ENCODE data around the gene BSND.
"Not testable (repeated sequence)": the region's sequence is repeated elsewhere in the genome, so short reads cannot be mapped to it uniquely, and the experiment has no call there.

BSND gene

DNA sequence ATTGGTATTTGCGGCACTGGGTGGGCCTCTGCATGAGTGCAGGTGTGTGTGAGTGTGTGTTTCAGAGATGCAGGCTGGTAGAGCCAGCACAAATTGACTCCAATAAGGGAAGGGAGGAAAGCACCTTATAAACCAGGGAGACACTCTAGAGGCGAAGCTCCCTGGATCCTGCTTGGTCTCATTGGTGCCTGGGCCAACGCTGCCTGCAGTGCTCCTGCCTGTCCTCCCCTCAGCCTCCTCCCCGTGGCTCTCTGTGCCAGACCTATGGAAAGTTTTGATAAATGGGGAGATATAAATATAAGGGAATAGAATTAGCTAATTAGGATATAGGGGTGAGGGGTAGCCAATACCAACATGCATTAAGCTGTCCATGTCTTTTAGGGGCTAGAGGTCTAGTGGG is 2.6 kb downstream of the BSND start:
- Histone ChIP-seq H3K27me3 (ENCODE audit: low read depth) (peaks cover 2% of the 10 kb centered on the region; the same call in 1 of the 2 replicates), H3K4me3 (no peak overlapping the region), H3K36me3 (replicated peaks) (no peaks in the 10 kb centered on the region), H3K9me3 (no peaks in the 10 kb centered on the region), H3K4me1 (peaks cover under 1% of the 10 kb centered on the region; the same call in 1 of the 2 replicates)
- in situ Hi-C loops (cut with MboI; ENCODE audit: low sequenced_read_pairs), result no loop called here
- DNase-seq (ENCODE audit: low spot score in 2 of 2), result no peak

DNA sequence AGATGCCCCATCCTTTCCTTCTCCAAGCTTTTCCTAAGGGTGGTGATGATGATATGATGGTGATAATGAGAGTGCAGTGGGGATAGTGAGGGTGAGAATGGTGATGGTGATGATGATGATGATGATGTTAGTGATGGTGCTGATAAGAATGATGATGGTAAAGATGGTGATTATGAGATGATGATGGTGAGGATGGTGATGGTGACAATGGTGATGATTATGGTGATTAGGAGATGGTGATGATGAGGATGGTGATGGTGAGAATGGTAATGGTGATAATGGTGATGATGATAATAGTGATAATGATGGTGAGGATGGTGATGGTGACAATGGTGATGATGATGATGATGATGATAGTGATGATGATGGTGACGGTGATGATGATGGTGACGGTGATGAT is 4.0 kb downstream of the BSND start:
- Histone ChIP-seq H3K36me3 (replicated peaks) (no peaks in the 10 kb centered on the region), H3K9me3 (no peaks in the 10 kb centered on the region), H3K4me3 (no peak overlapping the region), H3K4me1 (no peaks in the 10 kb centered on the region), H3K27me3 (ENCODE audit: low read depth) (no peaks in the 10 kb centered on the region)
- no peak for DNase-seq (ENCODE audit: low spot score in 2 of 2)
- in situ Hi-C loops (cut with MboI; ENCODE audit: low sequenced_read_pairs), result no loop called here

DNA sequence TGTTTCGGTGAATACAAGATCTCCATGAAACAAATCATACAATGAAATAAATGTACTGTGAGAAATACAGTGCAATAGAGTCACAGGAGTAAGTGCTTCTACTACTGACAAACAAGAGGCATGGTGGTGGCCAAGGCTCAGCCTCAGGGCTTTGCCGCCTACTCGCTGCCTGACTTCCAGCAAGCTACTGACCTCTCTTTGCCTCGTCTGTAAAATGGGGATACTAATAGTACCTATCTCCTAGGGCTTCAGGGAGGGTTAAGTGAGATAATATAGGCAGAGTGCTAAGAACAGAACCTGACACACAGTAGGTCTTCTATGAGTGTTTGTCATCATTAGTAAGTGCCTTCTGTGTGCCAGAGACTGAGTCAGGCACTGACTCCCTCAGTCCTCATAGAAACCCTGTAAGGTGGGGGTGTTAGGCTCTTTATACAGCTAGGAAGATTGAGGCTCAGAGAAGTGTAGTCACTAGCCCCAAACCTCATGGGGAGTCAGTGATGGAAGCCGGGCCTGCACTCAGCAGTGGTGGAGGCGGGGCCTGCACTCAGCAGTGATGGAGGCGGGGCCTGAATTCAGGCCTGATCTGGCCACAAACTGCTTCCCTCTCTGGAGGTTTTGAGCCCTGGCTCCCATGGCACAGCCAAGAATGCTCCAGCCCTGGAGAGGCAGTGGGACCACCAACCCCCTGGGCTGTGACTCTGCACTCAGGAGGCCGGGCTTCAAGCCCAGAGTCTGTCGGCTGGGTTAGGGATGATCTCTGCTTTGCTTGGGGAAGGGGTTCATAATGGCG is 6.8 kb downstream of the BSND start:
- H3K4me3 ChIP-seq, result no peak overlapping the region
- peak in 1 of 2 experiments; percentile 28 for DNase-seq (ENCODE audit: low spot score in 2 of 2)
- no peaks in the 10 kb centered on the region for H3K27me3 ChIP-seq (ENCODE audit: low read depth)
- no peaks in the 10 kb centered on the region for H3K36me3 ChIP-seq (replicated peaks)
- H3K9me3 ChIP-seq, result no peaks in the 10 kb centered on the region
- H3K4me1 ChIP-seq, result no peaks in the 10 kb centered on the region
- in situ Hi-C loops (cut with MboI; ENCODE audit: low sequenced_read_pairs), result no loop called here

GRCh38 chr1:55006931-55007330 is 8.2 kb downstream of the BSND start:
- no peak for DNase-seq (ENCODE audit: low spot score in 2 of 2)
- H3K4me3 ChIP-seq, result no peak overlapping the region
- no peaks in the 10 kb centered on the region for H3K9me3 ChIP-seq
- no peaks in the 10 kb centered on the region for H3K27me3 ChIP-seq (ENCODE audit: low read depth)
- in situ Hi-C loops (cut with MboI; ENCODE audit: low sequenced_read_pairs), result no loop called here
- H3K4me1 ChIP-seq, result no peaks in the 10 kb centered on the region
- no peaks in the 10 kb centered on the region for H3K36me3 ChIP-seq (replicated peaks)

- Histone ChIP-seq H3K36me3 (replicated peaks) (no peaks in the 10 kb centered on the region), H3K4me1 (no peaks in the 10 kb centered on the region), H3K27me3 (ENCODE audit: low read depth) (no peaks in the 10 kb centered on the region), H3K9me3 (no peaks in the 10 kb centered on the region), H3K4me3 (no peak overlapping the region)
- no peak for DNase-seq (ENCODE audit: low spot score in 2 of 2)
- in situ Hi-C loops (cut with MboI; ENCODE audit: low sequenced_read_pairs), result no loop called here
Measured at GRCh38 chr1:55007625-55008024, 8.9 kb downstream of the BSND start.

- in situ Hi-C loops (cut with MboI; ENCODE audit: low sequenced_read_pairs), result no loop called here
- no peaks in the 10 kb centered on the region for H3K36me3 ChIP-seq (replicated peaks)
- no peak for DNase-seq (ENCODE audit: low spot score in 2 of 2)
- H3K4me3 ChIP-seq, result no peak overlapping the region
- H3K9me3 ChIP-seq, result no peaks in the 10 kb centered on the region
- H3K27me3 ChIP-seq (ENCODE audit: low read depth), result peaks cover 11% of the 10 kb centered on the region
- no peaks in the 10 kb centered on the region for H3K4me1 ChIP-seq
Measured at GRCh38 chr1:55010194-55010886, 11.6 kb downstream of the BSND start.

DNA sequence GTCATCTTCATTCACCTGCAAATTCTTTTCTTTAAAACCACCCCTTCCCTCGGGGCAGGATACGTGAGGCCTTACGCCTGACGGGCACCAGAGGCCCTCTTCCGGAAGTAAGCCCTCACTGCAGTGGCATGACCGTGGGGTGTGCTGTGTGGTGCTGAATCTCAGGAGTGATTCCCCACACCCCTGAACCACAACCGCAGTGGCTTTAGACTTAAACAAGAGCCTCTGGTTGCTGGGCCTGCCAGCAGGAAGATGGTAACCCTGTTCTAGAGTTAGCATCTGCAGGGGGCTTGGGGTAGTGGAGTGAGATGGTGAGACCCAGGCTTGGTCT is 12.1 kb downstream of the BSND start:
- Histone ChIP-seq H3K36me3 (replicated peaks) (no peaks in the 10 kb centered on the region), H3K4me1 (no peaks in the 10 kb centered on the region), H3K9me3 (no peaks in the 10 kb centered on the region), H3K27me3 (ENCODE audit: low read depth) (peaks cover 14% of the 10 kb centered on the region), H3K4me3 (no peak overlapping the region)
- DNase-seq (ENCODE audit: low spot score in 2 of 2), result no peak
- in situ Hi-C loops (cut with MboI; ENCODE audit: low sequenced_read_pairs), result no loop called here

DNA sequence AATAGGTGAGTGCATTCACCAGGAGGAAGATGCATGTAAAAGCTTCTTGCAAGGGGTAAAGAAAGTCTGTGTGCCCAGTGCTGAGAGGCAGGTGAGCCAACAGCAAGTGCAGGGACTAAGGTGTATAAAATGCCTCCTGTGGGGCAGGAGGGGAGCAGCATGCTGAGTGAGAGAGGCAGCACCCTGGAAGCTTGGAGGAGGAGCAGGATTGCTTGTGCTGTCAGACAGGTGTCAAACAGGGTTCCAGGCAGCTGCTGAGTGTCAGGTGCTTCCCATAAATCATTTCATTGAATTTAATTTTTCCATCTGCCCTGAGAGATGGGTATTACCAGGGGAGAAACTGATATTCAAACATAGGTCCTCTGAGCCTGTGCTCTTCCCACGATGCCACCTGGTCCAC is 13.9 kb downstream of the BSND start:
- in situ Hi-C loops (cut with MboI; ENCODE audit: low sequenced_read_pairs), result no loop called here
- Histone ChIP-seq H3K4me3 (no peak overlapping the region), H3K27me3 (ENCODE audit: low read depth) (peaks cover 24% of the 10 kb centered on the region), H3K9me3 (no peaks in the 10 kb centered on the region), H3K4me1 (no peaks in the 10 kb centered on the region), H3K36me3 (replicated peaks) (no peaks in the 10 kb centered on the region)
- DNase-seq (ENCODE audit: low spot score in 2 of 2), result no peak

DNA sequence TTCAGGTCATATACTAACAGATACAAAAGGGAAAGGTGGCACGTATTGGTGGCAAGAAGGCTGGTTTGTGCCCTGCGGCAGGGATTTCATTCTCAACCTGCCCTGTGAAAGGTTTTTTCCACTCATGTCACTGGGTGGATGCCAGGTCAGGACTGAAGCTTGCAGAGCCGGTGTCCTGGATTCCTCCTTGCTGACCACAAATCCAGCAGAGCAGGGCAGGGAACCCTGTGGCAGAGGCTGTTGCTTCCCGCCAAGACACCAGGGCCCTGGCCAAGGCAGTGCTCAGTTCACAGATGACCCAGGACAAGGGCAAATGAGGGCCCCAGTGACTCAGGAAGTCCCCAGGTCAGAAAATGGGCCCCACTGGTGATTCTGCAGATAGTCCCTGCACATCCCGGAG is 16.4 kb downstream of the BSND start:
- no peaks in the 10 kb centered on the region for H3K36me3 ChIP-seq (replicated peaks)
- no peaks in the 10 kb centered on the region for H3K9me3 ChIP-seq
- no peaks in the 10 kb centered on the region for H3K4me1 ChIP-seq
- no peak for DNase-seq (ENCODE audit: low spot score in 2 of 2)
- peaks cover 24% of the 10 kb centered on the region for H3K27me3 ChIP-seq (ENCODE audit: low read depth)
- in situ Hi-C loops (cut with MboI; ENCODE audit: low sequenced_read_pairs), result no loop called here
- H3K4me3 ChIP-seq, result no peak overlapping the region

- Histone ChIP-seq H3K4me3 (no peak overlapping the region), H3K27me3 (ENCODE audit: low read depth) (peaks cover 24% of the 10 kb centered on the region), H3K36me3 (replicated peaks) (no peaks in the 10 kb centered on the region), H3K4me1 (no peaks in the 10 kb centered on the region), H3K9me3 (no peaks in the 10 kb centered on the region)
- no peak for DNase-seq (ENCODE audit: low spot score in 2 of 2)
- in situ Hi-C loops (cut with MboI; ENCODE audit: low sequenced_read_pairs), result no loop called here
Measured at GRCh38 chr1:55015731-55016620, 17.2 kb downstream of the BSND start.

DNA sequence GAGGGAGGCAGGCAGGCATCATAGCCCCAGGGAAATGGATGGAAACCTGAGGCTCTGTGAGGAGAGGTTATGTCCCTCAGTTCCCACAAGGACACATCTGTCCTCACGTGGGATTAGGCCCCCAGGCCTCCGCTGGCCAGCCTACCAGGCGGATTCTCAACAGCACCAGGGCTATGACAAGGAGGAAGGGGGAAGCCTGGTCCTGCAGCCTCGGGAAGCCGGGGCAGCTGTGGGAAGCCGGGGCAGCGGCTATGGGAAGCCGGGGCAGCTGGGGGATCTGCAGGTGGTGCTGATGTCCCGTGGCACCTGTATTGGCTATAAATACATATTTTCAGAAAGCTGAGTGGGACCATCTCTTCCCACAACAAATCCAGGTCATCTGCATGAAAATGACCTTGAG is 19.7 kb downstream of the BSND start:
- H3K4me1 ChIP-seq, result no peaks in the 10 kb centered on the region
- in situ Hi-C loops (cut with MboI; ENCODE audit: low sequenced_read_pairs), result no loop called here
- DNase-seq (ENCODE audit: low spot score in 2 of 2), result no peak
- no peaks in the 10 kb centered on the region for H3K36me3 ChIP-seq (replicated peaks)
- no peaks in the 10 kb centered on the region for H3K9me3 ChIP-seq
- H3K27me3 ChIP-seq (ENCODE audit: low read depth), result peaks cover 24% of the 10 kb centered on the region
- H3K4me3 ChIP-seq, result no peak overlapping the region

- Histone ChIP-seq H3K9me3 (no peaks in the 10 kb centered on the region), H3K27me3 (ENCODE audit: low read depth) (0 out of 2 replicates have a peak, but pooled peaks cover 3% of the 10 kb centered on the region), H3K4me3 (no peak overlapping the region), H3K36me3 (replicated peaks) (no peaks in the 10 kb centered on the region), H3K4me1 (no peaks in the 10 kb centered on the region)
- in situ Hi-C loops (cut with MboI; ENCODE audit: low sequenced_read_pairs), result no loop called here
- DNase-seq (ENCODE audit: low spot score in 2 of 2), result peak; percentile 67 to 92
Measured at GRCh38 chr1:55021942-55022546, 23.3 kb downstream of the BSND start.

DNA sequence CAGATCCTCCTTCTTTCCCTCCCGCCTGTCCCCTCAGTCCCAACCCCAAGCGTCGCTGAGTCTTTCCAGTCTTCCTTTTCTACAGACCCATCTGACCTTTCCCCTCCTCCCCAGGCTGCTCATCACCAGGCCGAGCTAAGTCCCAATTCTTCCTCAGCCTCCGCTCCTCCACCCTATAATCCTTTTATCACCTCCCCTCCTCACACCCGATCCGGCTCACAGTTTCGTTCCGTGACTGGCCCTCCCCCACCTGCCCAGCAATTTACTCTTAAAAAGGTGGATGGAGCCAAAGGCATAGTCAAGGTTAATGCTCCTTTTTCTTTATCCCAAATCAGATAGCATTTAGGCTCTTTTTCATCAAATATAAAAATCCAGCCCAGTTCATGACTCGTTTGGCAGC is 25.4 kb downstream of the BSND start:
- H3K4me3 ChIP-seq; in situ Hi-C loops (cut with MboI; ENCODE audit: low sequenced_read_pairs); H3K36me3 ChIP-seq (replicated peaks); H3K9me3 ChIP-seq; H3K27me3 ChIP-seq (ENCODE audit: low read depth); H3K4me1 ChIP-seq; DNase-seq (ENCODE audit: low spot score in 2 of 2): not testable (repeated sequence)

Measured in HAP-1 (cell line).